BJ (cell line): Measurements from ENCODE around the gene CCDC146. TPM values are rescaled to one million over a fixed set of nuclear protein-coding genes. Genes with fewer than 3 reads are reported as not detected.

Experiments
- CTCF ChIA-PET: fragments of 350-600 bp; formaldehyde crosslinking; extraction: SDS; loops from one replicate; lab custom pipeline; 2021; ENCODE audit warnings: antibody characterized with exemption, inconsistent platforms; lab: Yijun Ruan, JAX
- POLR2A ChIA-PET: fragments of 300-600 bp; sonication (Branson Sonifier 250); formaldehyde crosslinking; extraction: SDS; loops from one replicate; lab custom pipeline; 2021; ENCODE audit warnings: antibody characterized with exemption; lab: Charles Lee
- DNase-seq: peaks from one replicate; pipeline ENCODE4 v3.0.0-alpha.2; 2011; ENCODE audit warnings: low read depth
- H3K27me3 ChIP-seq: 2 replicates; pipeline ENCODE4 v1.6.0; 2011; ENCODE audit warnings: low read length; ENCODE audit not compliant: control insufficient read depth, insufficient read depth
- H3K36me3 ChIP-seq: 2 replicates; pipeline ENCODE4 v1.5.1; 2011; ENCODE audit warnings: low read length; ENCODE audit not compliant: control insufficient read depth, insufficient read depth
- H3K4me3 ChIP-seq: 2 replicates; pipeline ENCODE4 v1.5.1; 2011; ENCODE audit warnings: low read depth, mild to moderate bottlenecking, control low read depth, low read length
- polyA plus RNA-seq: library from polyadenylated mRNA; depleted of rRNA; stranded (reverse); fragments of >200 nt; gene quantifications from 2 replicates; pipeline ENCODE4 v1.2.3, GENCODE V29; 2011
- TF ChIP-seq, protein P1 (sequence below): IDR thresholded peaks from 2 replicates; pipeline ENCODE4 v1.5.1; 2011; ENCODE audit warnings: low read depth, mild to moderate bottlenecking, control low read depth, inconsistent platforms, low read length, moderate library complexity; ENCODE audit not compliant: insufficient read depth

The CCDC146 gene
- polyA plus RNA-seq, 1 experiment, result 1.3 TPM

DNA sequence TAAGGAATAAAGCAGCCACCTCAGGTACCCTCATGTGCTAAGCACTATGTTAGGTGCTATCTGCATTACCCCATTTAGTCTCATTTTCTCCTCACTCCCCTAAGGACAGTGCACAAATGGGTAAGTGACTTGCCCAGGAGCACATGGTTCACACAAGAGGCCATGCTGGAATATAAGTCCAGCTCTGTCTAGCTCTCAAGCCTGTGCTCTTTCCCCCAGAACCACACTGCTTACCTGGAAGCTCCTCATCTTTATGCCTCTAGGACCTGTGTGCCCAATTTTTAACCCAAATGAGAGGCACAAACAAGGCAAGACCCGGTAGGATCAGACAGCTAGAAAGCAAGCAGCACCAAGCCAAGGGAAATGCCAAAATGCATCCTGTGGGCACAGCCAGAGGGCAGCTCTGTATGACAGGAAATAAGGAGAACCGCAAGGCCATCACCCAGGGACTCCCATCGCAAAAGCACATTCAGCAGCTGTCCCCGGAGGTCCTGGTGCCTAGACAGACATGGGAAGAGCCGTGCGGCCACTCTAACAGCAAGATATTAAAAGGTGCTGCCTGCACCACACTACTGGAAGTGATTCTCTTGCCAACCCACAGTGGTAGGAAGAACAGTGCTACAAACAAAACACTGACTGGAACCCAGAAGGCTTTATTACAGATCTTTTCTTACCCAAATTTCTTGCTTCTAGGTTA lies 205.7 kb downstream of the CCDC146 start:
- TF ChIP-seq, protein P1, sequence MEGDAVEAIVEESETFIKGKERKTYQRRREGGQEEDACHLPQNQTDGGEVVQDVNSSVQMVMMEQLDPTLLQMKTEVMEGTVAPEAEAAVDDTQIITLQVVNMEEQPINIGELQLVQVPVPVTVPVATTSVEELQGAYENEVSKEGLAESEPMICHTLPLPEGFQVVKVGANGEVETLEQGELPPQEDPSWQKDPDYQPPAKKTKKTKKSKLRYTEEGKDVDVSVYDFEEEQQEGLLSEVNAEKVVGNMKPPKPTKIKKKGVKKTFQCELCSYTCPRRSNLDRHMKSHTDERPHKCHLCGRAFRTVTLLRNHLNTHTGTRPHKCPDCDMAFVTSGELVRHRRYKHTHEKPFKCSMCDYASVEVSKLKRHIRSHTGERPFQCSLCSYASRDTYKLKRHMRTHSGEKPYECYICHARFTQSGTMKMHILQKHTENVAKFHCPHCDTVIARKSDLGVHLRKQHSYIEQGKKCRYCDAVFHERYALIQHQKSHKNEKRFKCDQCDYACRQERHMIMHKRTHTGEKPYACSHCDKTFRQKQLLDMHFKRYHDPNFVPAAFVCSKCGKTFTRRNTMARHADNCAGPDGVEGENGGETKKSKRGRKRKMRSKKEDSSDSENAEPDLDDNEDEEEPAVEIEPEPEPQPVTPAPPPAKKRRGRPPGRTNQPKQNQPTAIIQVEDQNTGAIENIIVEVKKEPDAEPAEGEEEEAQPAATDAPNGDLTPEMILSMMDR, result no peak
- no peak overlapping the region for H3K4me3 ChIP-seq
- ChIA-PET CTCF (interaction anchor here (0.8 to 1.2 kb wide), 4 partner anchors 20 to 81 kb away, joined by 3 to 5 read pairs (median 3); no protein-coding TSS in a partner anchor), POLR2A (interaction anchor here (0.6 kb wide), 1 partner anchor 24 kb away, joined by 3 read pairs; no protein-coding TSS in a partner anchor)
- no peak for DNase-seq
- H3K36me3 ChIP-seq, result no peaks in the 10 kb centered on the region
- H3K27me3 ChIP-seq, result no peaks in the 10 kb centered on the region

DNA sequence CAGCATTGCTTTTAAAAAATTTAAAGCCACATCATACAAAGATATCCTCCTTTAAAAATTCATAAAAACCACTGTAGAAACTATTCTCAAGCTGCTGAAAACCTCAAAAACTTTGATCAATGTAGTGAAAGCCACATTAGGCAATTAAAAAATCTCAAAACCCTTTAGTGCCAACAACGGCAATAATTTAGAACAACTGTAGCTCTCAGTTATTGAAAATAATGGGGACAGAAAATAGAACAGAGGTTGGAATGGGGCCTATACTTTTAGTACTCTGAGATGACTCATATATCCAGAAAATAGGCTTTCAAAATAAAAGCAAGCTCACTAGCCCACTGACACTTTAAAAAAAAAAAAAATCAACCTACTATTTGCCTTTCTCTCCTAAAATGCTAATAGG lies 206.3 kb downstream of the CCDC146 start:
- TF ChIP-seq, protein P1, result no peak
- no peak for DNase-seq
- Histone ChIP-seq H3K36me3 (no peaks in the 10 kb centered on the region), H3K27me3 (no peaks in the 10 kb centered on the region), H3K4me3 (no peak overlapping the region)
- POLR2A ChIA-PET, result interaction anchor here (0.7 kb wide), 1 partner anchor 321 kb away, joined by 3 read pairs; no protein-coding TSS in a partner anchor
- CTCF ChIA-PET, result interaction anchor here (0.8 to 0.9 kb wide), 2 partner anchors 20 to 82 kb away, joined by 3 read pairs; no protein-coding TSS in a partner anchor

DNA sequence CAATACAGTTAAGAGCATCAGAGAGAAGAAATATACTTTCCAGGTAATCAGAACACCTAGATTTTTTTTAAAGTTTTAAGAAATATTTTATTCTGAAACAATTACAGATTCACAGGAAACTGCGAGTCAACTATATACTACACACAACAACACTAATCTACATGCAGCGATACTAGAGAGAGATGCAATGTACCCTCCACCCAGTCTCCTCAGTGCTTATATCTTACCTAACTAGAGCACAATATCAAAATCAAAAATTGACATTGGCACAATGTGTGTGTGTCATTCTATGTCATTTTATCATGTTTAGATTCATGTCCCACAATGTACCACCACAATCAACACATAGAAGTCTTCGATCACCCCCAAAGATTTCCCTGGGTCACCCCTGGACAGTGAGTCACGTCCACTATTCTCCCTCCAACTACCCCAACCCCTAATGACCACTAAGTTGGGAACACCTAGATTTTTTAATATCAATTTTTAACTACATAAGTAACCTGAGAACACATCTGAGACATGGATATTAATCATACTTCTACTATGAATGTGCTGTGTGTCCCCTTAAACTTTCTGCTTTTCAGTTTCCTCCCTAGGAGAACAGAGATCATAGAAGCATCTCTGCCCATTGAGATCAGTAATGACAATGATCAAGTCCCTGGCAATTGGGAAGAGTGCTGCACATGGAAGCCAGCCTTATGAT lies 207.2 kb downstream of the CCDC146 start:
- H3K36me3 ChIP-seq, result no peaks in the 10 kb centered on the region
- H3K27me3 ChIP-seq, result no peaks in the 10 kb centered on the region
- POLR2A ChIA-PET, result no interaction called here
- CTCF ChIA-PET, result no interaction called here
- DNase-seq, result no peak
- no peak overlapping the region for H3K4me3 ChIP-seq
- TF ChIP-seq, protein P1, result no peak

DNA sequence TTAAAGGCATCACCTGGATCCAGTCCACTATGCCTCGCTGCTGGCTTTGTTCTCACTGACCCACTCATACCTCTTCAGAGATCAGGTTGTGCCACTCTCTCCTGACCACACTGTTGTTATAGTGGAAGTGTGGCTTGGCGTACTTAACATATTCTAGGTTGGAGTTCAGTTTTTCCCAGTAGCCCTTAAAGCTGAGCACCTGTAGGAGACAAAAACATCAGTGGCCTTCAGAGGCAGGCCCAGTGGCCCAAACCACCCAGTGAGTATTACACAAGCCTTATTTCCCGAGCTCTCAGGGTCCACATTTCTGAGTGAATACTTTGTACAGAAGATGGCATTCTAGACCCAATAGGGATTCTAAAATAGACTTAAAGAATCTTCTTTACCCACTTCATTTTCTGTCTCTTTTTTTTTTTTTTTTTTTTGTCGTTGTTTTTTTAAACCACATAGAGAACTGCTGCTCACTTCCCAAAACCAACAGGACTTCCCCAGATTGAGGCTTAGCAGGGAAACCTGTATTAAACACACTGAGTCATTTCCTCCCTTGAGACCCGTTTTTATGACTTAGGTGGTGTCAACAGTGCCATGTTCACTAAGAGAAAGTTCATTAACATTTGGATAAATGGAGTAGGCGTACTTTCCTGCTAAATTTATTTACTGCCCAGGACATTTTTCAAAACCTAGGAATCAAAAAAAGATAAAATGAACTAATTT lies 207.9 kb downstream of the CCDC146 start:
- TF ChIP-seq, protein P1, result no peak
- Histone ChIP-seq H3K36me3 (no peaks in the 10 kb centered on the region), H3K4me3 (no peak overlapping the region), H3K27me3 (no peaks in the 10 kb centered on the region)
- no peak for DNase-seq
- POLR2A ChIA-PET, result no interaction called here
- CTCF ChIA-PET, result no interaction called here
